SHP77 treated with DMSO at 0.1 percent for 48 hours (cell line): Measurements from ENCODE around the gene BICDL1.

Experiments used
- DNase-seq: peaks from one replicate; lab custom pipeline; 2025; lab: John Stamatoyannopoulos, UW

BICDL1 gene

DNA sequence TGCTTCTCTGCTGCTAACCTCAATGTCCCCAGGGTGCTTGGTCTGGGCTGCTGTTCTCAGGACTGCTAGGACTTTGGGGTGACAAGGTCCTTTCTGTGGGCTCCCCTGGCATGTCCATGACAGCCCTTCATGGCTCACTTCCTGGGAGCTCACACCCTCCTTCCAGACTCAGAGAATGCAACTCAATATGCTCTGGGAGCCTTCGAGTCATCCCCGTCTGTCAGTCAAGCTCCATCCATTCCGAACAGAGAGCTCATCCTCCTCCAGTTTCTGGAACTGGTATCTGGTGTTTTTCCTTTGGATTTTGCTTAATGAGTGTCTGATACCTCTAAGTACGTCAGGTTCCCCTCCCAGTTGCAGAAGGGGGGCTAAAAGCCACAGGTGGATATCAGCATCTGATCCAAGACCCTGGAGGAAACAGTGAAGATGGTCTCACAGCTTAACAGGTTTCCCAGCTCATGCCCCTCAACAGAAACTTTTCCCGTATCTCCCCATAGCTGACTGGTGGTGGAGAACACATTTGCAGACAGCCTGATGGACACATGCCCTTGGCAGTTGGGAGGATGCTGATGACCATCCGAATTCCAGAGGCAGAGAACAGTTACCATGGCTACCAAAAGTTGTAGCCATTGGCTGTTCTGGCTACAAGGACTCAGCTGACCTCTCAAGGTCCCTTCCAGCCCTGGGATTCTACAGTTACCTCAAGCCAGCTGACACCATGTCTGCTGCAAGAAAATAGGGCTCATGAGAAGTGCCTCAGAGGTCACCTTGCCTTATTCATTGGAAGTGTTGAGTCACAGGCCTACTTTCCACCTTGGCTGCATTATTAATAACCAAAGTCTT is 137.0 kb downstream of the BICDL1 start:
- no peak for DNase-seq

DNA sequence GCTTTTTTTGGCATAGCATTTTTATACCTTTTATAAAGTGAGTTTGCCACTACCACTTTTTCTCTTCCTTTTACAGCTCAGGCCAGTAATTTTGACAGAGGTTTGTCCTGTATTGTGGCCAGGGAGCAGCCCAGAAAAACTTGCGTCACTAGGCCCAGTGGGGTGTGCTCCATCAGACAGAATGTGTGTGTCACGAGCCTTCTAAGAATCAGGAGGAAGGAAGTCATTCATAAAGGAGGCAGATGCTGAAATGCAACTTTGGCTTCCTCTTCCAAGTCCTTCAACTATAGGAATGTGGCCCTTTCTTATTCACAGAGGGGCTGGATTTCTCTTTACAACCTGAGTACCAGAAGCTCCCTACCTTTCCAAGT is 137.6 kb downstream of the BICDL1 start:
- no peak for DNase-seq

DNA sequence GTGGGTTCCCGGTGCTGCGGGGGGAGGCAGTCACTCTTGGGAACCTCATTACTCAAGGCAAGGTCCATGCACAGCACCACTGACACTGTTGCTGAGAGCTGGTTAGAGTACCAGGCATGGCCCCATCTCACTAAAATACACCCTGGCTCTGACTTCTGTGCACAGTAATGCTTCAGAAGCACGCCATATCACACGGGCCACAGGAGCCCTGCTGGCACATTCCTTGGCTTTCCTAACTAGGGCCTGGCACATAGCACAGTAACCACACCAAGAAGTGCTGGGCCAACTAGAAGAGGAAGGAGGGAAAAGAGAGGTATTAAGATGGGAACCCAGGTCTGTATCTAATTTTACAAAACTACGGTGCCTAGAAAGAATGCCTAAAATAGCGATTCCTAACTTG is 141.0 kb downstream of the BICDL1 start:
- DNase-seq = no peak

DNA sequence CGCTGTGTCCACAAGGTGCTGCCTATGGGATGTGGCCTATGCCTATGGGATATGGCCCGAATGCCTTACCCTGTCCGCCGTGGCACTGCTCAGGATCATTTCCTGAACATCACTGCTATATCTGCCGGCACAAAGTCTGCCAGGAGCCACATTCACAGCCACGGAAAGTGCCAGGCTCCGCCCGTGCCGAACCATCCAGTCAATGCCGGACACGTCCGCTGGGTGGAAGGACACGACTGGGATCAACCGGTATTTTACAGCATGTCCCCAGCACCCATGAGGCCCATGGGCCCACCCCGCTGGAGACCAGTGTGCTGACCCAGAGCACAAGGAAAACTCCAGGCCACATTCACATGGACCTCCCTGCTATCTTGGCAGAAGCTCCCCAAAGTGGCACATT is 142.1 kb downstream of the BICDL1 start:
- DNase-seq = no peak

DNA sequence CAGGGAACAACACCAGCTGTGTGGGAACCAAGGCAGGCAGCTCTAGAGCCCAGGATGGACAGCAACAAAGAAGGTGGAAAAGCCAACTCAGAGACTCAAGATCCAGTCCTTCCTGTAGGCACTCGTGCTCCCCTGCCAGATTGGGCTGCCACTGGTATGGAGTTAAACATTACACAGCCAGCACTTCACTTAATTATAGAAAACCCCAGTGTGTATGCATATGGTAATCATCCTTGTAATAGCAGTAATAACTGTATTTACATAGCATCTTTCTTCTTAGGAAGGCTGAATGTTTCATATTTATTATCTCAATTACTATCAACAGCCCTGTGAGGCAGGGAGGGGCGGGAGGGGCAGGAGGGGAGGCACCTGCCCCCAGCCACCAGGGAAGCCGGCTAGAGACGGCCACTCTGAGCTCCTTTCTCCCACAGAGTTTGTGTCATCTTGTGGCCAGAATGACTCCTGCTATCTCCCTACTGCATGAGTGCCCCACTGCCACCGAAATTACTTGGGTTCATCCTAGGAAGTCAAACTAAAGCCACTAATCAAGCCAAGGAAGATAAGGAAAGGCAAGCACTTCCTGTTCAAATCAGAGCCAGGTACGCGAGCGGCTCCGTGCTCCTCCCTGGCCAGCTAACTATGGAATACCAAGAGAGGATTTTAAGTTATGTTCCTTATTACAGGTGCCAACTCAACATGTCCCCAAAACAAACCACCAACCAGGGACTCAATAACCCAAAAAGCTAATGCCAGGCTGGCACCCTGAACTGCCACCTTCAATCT is 143.2 kb downstream of the BICDL1 start:
- no peak for DNase-seq

DNA sequence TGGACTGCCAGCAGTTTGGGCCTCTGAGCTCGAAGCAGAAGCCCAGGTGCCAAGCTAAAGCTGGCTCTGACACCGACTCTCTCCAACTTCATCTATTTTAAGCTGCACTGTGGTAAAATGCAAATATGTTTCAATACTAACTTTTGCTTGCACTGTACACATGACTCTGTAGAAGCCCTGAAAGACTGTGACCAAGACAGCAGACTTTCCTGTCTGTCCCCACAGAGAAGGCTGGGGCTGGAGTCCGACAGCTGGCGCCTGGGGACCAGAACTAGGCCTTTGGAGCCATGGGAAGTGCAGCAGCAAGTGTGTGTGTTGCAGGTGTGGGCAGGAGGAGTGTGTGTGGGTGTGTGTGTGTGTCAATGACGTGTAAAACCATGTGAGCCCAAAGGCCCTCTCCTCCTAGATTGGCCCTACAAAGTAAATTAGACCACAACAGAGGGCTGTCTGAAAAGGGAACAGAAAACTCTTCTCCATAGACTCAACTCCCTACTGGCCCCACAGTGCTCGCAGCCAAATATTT is 143.9 kb downstream of the BICDL1 start:
- no peak for DNase-seq

DNA sequence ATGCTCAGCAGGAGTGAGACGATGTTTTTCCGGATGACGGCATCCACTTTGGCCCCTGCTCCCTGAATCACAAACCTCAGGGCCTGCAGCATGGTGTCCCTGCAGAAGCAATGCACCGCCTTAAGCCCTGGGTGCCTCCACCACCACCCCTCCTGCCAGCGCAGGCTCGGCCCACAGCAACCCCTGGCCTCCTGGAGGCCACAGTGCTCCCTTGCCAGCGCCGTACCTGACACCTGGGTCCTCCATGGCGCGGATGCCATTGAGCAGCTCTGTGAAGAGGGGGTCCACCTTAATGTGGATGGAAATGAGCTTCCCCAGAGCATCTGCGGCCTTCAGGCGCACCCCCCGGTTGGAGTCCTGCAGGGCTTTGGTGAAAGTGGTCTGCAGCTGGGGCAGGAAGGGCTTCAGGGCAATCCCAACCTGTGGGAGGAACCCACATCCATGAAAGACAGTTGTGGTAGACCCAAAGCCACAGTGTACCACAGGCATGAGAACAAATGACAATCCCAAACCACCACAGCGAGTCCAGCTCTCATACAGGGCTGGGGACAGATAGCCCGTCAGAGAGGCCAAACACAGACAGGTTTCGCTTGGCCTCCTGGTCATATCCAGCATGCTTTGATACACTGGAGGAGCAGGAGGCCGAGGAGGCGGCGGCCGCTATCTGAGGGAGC is 145.4 kb downstream of the BICDL1 start:
- DNase-seq = no peak

DNA sequence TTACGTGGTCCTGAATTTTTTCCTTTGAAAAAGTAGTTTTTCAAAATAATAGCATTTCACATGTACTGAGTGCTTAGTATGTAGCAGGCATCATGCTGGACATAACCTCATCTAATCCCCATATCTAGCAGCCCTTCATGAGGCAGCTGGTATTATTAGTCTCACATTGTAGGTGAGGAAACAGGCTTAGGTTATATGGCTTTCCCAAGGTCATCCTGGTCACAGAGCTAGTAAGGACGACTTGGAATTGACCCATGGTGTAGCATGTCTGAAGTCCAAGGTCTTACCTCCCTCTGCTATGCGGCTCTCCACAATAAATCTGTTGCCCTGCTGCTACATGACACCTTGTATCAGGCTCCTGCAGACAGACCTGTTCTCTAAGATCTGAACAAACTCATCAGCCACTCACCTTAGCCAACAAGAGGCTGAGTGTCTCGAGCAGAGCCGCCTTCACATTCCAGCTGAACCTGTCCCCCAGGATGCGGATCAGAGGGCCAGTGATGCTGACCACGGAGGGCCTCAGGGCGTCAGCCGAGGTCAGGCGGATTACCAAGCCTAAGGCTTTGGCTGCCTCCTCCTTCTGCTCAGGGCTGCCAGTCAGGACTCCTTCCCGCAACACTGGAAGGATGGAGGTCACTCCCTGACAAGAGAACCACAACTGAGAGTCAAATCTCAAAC is 147.2 kb downstream of the BICDL1 start:
- no peak for DNase-seq

DNA sequence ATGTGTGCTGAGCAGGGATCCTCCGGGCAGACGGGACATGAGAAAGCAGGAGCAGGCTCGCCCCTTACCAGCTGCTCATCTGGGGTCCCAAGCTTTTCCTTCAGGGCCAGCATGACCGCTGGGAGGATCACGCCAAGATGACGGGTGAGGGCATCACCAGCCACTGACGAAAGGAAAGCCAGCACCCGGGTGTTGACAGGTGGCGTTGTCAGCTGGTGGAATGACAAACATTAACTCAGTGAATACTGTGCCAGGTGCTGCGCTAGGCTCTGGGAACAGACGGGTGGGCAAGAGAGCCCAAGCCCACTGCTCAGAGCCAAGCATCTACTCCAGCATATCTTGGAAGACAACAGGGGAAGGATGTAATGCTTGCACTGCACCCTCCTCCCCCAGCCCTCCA is 148.8 kb downstream of the BICDL1 start:
- DNase-seq = no peak

DNA sequence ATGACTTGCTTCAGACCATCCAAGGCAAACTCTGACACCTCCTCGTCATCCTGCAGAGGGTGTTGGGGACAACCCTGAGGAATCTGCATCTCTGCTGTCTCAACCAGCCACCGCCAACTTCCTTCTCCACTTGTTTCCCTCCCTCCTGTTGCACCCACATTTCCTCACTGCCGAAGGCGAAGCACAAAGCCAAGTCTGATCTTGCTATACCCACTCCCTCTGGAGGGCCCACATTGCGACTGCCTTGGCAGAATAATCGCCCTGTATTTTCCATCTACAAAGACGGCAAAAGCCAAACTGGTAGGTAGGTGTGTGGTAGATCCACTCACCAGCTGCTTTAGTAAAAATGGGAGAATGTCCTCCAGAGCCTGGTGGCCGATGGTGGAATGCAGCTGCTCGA is 149.3 kb downstream of the BICDL1 start:
- no peak for DNase-seq

DNA sequence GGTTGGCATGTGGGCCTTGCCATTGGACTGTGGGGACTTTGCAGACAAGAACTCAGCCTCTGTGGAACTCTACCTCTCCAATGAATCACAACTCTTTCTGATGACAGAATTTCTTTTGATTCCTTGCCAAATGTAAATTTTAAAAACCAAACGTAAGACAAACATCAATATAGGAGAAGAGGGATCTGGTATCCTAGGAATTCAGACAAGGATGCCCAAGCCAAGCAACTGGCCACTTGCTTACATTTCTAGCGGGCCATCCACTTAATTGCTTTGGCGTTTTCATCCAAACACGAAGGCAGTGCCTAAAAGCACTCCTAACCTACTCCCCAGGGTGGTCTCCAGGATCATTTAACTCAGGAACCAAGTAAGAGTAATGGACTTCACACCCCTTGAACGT is 150.9 kb downstream of the BICDL1 start:
- no peak for DNase-seq

DNA sequence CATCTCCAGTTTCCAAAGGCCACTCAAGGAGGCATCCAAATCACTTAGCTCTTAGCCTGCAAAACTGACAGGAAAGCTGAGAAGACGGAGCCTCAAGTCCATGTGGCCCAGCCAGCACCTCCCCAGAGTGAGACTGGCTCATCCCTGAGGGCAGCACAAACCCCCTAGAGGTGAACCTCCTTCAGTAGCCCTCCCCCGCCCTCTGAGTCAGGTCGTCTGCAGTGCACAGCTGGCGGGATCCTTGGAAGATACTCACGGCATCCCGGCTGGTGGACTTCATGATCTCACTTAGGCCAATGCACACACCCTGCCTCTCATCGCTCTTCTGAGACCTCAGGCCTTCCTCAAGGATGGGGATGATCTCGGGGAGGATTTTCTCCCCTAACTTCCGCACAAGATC is 151.6 kb downstream of the BICDL1 start:
- no peak for DNase-seq

DNA sequence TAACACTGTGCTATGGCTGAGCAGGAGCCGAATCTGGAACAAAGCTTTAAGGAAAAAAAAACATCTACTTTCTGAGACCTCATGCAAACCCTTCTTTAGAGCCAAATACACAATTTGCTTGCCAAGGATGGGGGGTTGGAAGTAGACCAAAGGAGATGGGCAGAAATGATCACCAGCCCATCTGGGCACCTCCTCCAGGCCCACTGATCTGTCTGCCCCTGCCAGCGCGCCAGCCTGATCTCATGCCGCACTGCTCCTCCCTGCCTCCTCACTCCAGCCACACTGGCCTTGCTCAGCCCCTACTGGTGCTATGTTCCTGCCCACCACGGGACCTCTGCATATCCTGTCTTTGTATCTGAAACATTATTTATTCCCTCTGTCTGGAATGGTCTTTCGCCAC is 152.3 kb downstream of the BICDL1 start:
- no peak for DNase-seq

DNA sequence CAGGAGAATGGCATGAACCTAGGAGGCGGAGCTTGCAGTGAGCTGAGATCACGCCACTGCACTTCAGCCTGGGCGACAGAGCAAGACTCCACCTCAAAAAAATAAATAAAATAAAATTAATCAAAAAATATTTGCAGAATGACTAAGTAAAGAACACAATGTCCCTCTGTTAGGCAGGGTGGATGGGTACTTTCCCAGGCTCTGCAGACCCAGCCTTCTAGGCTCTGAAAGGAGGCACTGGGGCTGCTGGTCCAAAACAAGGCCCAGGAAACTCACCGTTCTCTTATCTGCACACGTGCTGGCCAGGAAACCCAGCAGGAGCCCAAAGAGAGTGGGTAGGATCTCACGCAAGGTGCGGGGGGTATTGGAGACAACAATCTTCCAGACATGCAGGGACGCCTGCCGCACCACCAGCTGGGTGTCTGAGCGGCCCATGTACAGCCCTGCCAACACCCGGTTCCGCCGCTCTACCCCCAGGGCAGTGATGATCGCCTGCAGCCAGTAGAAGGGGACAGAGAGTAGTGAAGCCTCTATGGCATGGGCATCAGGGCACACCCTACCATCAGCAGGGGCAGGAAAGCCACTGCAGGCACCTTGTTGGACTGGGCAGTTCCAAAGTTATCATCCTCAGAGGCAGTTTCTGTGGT is 153.3 kb downstream of the BICDL1 start:
- DNase-seq = no peak
